ENCODE measurements around the gene SPATS2L.

GRCh38 chr2:200320344-200320743, 13.9 kb downstream of the SPATS2L start:
- TF ChIP-seq CTCF (conservative IDR thresholded peaks at IDR 0.05; ENCODE audit: low read length) (no peak), EZH2phosphoT487 (IDR thresholded peaks at IDR 0.05; ENCODE audit: borderline replicate concordance) (no peak)

Measured in Loucy (cell line).